ENCODE measurements around the gene ALDH6A1. TPM values are rescaled to one million over a fixed set of nuclear protein-coding genes. Genes with fewer than 3 reads are reported as not detected.
A peak's percentile ranks its signal among the peaks of the same experiment; 100 is the strongest.
"Not testable (repeated sequence)": the region's sequence is repeated elsewhere in the genome, so short reads cannot be mapped to it uniquely, and the experiment has no call there.

Gene ALDH6A1
- total RNA-seq: 10 to 100 TPM; 14.7 to 25.7 (median 22.0) TPM

GRCh38 chr14:74084277-74085046 is at the start of gene ALDH6A1, which contains the start of gene LIN52:
Gene ALDH6A1, minus strand, starts transcription at chr14:74084453. Its CDS starts 59 bp downstream, at chr14:74084394.
Gene LIN52, plus strand, starts transcription at chr14:74084956. Its CDS starts 19 bp downstream, at chr14:74084975.
- WGBS: 1% methylated on average over 26 of the region's 46 CpGs
- Histone ChIP-seq H3K4me1 (peaks cover 27% of the 10 kb centered on the region), H3K36me3 (no peaks in the 10 kb centered on the region)

GRCh38 chr14:74127634-74128033 is 43.4 kb upstream of the ALDH6A1 start:
- DNase-seq (ENCODE audit: low spot score in 2 of 2): no peak
- H3K4me1 ChIP-seq: no peaks in the 10 kb centered on the region
- no peak overlapping the region for H3K4me3 ChIP-seq
- H3K36me3 ChIP-seq: no peaks in the 10 kb centered on the region
- WGBS: 100% methylated on average over 1 of the region's 1 CpG
- H3K27ac ChIP-seq: no peak overlapping the region
- H3K27me3 ChIP-seq: no peaks in the 10 kb centered on the region
- TF ChIP-seq EP300 (IDR thresholded peaks at IDR 0.05): no peak
- no peak for TF ChIP-seq POLR2A (IDR thresholded peaks at IDR 0.05)
- TF ChIP-seq POLR2AphosphoS5 (IDR thresholded peaks at IDR 0.05): no peak
- TF ChIP-seq CTCF (IDR thresholded peaks at IDR 0.05): no peak
- no peaks in the 10 kb centered on the region for H3K9me3 ChIP-seq

More at GRCh38 chr14:74084277-74085046, at the start of gene ALDH6A1, which contains the start of gene LIN52:
- Histone ChIP-seq H3K27me3 (no peaks in the 10 kb centered on the region), H3K9me3 (no peaks in the 10 kb centered on the region), H3K4me3 (peak within 1 kb of the TSS; percentile 87), H3K27ac (peak within 1 kb of the TSS; percentile 89)
- peak; percentile 100 for DNase-seq (ENCODE audit: low spot score in 2 of 2)
- peak; percentile 1 for TF ChIP-seq EP300 (IDR thresholded peaks at IDR 0.05)
- no peak for TF ChIP-seq CTCF (IDR thresholded peaks at IDR 0.05)
- peak; percentile 40 to 79 (median 72) for TF ChIP-seq POLR2AphosphoS5 (IDR thresholded peaks at IDR 0.05)
- TF ChIP-seq POLR2A (IDR thresholded peaks at IDR 0.05): peak in 1 of 2 donors; percentile 73

GRCh38 chr14:74126315-74127013 is 42.2 kb upstream of the ALDH6A1 start:
- no peak overlapping the region for H3K27ac ChIP-seq
- no peak for DNase-seq (ENCODE audit: low spot score in 2 of 2)
- TF ChIP-seq CTCF (IDR thresholded peaks at IDR 0.05) (no peak), EP300 (IDR thresholded peaks at IDR 0.05) (no peak), POLR2AphosphoS5 (IDR thresholded peaks at IDR 0.05) (no peak), POLR2A (IDR thresholded peaks at IDR 0.05) (no peak)
- H3K9me3 ChIP-seq: no peaks in the 10 kb centered on the region
- no peaks in the 10 kb centered on the region for H3K4me1 ChIP-seq
- H3K4me3 ChIP-seq: no peak overlapping the region
- no peaks in the 10 kb centered on the region for H3K36me3 ChIP-seq
- H3K27me3 ChIP-seq: no peaks in the 10 kb centered on the region
- 94% methylated on average over 1 of the region's 1 CpG for WGBS

- H3K36me3 ChIP-seq; H3K9me3 ChIP-seq; H3K27ac ChIP-seq; DNase-seq (ENCODE audit: low spot score in 2 of 2); H3K4me1 ChIP-seq; H3K27me3 ChIP-seq; H3K4me3 ChIP-seq: not testable (repeated sequence)
- 92% methylated on average over 4 of the region's 5 CpGs for WGBS
Observed at GRCh38 chr14:74125487-74125886, 41.2 kb upstream of the ALDH6A1 start.

- DNase-seq (ENCODE audit: low spot score in 2 of 2); H3K9me3 ChIP-seq; H3K36me3 ChIP-seq; H3K27me3 ChIP-seq; H3K4me1 ChIP-seq; H3K27ac ChIP-seq; H3K4me3 ChIP-seq: not testable (repeated sequence)
- WGBS: 90% methylated on average over 13 of the region's 13 CpGs
- TF ChIP-seq CTCF (IDR thresholded peaks at IDR 0.05): peak; percentile 23 to 38
Observed at GRCh38 chr14:74111395-74112216, 27.4 kb upstream of the ALDH6A1 start.

Measured in suprapubic skin (tissue), 4 donors.